Measurements from ENCODE around the gene RBMS3.

The RBMS3 gene

DNA sequence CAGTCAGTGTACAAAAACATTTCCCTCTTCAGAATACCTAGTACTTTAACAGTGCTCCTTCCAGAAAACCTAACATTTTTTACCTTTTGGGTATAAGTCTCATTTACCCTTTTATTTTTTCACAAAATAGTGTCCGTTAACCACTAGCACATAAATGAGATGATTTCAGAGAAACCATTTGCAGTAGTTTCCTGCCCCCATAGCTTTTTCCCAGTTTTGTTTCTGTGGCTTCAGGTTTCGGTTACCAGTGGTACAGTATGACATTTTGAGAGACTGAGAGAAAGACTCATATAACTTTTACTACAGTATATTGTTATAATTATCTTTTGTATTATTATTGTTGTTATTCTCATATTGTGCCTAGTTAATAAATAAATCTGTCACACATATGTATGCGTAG lies 6.2 kb upstream of the RBMS3 start:
- FAIRE-seq: no peak
- no peak for DNase-seq (ENCODE audit: insufficient read length, low spot score)

DNA sequence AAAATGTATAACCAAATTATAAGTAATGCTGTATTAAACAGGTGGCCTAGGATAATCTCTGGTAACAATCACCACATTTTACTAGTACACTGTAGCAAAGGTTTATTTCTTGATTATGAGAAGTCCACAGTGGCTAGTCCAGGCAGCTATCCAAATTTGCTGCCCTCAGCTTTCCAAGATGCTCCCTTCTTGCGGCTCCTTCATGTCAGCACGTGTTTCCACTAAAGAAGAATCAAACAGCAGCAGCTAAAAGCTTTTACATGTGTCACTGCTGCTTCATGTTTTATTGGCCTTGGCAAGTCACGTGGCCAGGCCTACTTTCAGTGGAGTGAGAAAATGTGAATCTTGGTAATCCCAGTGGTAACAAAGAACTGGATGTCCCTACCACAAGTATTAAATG lies 5.6 kb upstream of the RBMS3 start:
- FAIRE-seq (no peak), DNase-seq (ENCODE audit: insufficient read length, low spot score) (no peak)

DNA sequence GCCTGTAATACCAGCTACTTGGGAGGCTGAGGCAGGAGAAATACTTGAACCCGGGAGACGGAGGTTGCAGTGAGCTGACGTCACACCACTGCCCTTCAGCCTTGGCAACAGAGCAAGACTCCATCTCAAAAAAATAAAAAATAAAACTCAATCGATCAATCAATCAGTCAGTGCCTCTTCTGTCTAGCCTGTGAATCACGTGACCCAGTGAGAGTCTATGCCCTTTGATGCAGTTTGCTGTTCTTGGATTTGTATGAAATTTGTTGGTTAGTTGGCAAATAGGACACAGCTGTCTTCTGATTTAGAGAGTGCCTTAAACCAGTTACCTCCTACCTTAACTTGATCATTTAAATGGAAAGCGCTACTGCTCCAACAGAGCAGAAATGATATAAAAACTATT lies 3.6 kb upstream of the RBMS3 start:
- FAIRE-seq: no peak
- no peak for DNase-seq (ENCODE audit: insufficient read length, low spot score)

DNA sequence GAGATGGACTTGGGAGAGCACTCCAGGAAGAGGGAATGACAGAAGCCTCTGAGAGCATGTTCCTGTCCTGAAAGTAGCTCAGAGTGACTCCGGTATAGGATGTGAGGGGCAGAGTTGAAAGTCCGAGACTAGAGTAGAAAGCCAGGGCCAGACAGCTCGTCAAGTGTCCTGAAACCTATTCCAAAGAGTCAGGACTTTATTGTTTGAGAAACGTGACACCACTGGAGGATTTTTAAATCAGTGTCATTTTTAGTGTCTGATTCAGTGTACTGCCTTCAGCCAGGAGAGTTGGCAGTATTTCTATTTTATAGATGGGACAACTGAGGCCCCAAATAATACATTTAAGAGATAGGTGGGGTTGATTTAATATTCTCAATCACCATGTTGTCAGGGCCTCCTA lies 1.6 kb upstream of the RBMS3 start:
- no peak for DNase-seq (ENCODE audit: insufficient read length, low spot score)
- no peak for FAIRE-seq

DNA sequence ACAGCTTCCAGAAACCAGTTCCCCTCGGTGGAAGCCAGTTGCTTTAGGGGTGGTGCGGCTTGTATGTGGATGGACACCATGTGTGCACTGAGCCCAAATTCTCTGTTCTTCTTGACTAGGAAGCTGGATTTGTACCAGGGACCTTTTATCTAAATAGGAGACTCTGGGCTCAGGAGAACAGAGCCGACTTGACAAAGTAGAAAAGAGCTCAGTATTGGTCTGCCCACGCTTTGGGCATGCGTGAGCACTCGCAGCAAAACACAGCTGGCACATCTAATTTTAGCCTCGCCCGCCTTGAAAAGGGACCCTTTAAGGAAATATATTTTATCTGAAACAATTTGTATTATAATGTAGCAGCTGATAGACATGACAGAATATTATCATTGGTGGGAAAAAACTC lies 1.1 kb upstream of the RBMS3 start:
- FAIRE-seq: no peak
- DNase-seq (ENCODE audit: insufficient read length, low spot score): no peak

DNA sequence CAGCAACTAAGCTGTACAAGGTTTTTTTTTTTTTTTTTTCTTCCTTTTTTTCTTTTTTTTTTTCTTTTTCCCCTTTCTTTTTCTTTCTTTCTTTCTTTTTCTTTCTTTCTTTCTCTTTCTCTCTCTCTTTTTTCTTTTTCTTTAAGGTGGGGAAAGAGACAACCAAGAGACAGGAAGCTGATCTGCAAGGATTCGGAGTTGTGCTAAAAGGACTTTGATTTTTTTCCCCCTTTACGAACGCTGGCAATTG lies 148 bp downstream of the RBMS3 start:
- no peak for DNase-seq (ENCODE audit: insufficient read length, low spot score)
- FAIRE-seq: no peak

DNA sequence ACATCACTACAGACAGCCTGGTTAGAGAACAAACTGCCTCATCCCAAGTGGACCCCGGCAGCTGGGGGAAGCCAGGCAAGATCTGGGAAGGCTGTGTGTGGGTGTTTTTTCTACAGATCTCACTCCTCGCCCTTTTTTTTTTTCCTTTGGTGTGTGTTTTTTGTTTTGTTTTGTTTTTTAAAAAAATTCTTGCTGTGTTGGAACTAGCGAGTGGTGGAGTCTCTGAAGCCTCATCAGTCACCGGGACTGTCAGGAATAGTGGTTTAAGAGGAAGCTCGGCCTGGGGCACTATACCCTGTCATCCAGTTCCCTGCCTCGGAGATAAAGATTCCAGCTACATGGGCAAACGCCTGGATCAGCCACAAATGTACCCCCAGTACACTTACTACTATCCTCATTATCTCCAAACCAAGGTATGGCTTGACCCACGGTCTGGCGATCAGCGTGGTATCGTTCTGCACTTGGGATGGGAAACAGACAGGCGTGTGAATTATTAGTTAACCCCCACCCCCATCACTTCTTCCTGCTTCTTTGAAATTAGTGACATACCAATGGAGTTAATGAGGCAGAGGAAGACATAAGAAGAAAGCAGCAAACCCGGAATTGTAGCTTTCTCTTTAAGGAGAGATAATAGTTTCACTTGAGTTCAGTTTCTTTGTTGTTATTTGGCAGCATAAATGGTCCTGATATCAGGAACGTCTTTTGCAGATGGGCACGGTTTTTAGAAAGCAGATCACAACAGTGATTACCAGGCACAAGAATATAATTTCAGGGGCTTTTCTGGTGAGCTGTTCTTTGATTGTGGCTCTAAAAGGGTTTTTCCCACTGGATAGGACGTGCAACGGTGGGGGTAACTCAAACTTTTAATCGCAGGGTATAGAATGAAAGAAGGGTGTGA lies 722 bp downstream of the RBMS3 start:
- peak; percentile 71 for FAIRE-seq
- DNase-seq (ENCODE audit: insufficient read length, low spot score): no peak

DNA sequence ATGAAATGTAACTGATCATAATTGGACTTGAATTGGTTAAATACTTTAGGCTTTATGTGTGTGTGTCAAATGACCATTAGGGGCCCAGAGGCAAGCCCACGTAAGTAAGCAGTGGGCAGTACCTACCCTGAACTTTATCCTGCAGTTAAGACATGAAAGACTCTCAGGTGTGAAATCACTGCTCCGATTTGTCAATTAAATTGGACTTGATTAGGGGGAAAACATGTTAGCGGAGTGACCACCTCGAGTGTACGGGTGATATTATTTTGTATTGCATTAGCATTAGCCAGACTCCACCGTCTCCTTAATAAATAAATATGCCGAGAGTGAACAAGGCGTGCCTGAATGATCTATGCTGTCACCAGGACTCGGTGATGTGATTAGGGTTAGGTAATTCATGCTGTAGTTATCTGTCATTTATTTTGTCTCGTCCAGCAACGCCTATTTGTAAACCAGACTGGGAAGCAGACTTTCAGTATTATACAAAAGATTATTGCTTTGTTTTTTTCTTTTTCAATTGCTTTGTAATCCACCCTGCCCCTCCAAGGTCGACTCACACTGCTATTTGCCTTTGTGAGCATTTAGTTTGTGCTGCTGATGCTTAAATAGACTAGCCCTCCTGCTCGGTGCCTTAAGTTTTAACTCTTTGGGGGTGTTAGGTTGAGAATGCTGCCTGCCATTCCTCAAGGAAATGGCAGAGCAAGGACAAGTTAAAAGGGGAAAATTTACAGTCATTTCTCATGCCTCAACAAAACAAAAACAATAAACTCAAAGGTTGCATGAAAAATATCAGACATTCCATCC lies 1.8 kb downstream of the RBMS3 start:
- DNase-seq (ENCODE audit: insufficient read length, low spot score) (no peak), FAIRE-seq (peak; percentile 68)

DNA sequence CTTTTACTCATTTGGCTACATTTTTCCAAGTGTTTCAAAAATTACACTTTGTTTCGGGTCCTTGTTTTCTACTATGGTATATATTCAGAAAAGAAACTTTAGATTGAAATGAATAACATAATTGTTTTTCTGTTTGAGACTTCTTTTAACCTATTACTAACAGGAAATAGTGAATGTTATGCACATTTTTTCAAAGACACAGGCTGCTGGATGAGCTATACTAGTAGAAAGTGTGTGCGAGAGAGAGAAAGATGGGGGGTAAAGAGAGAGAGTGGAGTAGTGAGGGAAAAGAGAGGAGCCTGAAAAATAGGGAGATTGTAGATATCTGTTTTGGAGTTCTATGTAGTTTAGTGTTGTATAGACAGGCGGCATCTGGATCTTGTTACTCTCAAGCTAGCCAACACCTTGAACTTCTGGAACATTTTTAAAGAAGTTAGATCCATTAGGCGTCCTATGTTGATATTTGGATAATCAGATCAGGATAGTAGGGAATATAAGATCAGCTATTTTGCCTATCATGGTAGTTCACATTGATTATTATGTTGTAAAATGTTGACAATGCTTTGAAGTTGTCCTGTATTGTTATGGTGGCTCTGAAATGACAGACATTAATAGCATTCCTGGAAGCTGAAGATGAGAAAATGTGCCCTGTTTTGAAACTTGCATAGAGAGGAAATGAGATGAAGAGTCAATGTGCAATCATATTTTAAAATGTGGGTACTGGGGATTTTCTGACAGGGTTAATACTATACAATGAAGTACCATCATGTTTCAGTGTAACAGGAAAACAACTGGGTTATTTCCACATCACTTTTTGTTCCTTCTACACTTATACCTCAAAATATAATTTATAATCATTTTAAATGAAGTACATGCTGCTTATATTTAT lies 2.6 kb downstream of the RBMS3 start:
- FAIRE-seq: peak; percentile 51
- no peak for DNase-seq (ENCODE audit: insufficient read length, low spot score)

DNA sequence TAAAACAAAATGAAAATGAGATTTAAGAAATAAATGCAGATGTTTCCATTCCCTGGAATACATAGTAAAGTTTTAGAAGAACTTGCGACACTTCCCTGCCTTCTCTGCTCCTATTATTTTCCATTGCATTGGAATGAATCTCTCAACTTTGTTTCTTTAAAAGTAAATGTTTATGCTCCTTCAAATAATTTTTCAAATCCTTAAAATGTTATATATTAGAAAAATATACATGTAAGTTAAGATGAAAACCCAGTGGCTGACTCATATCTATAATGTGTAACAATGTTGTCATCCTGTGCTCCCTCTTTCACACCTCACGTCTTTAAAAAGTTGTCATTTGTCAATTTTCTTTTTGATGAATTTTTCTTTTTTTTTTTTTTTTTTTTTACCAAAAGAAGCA lies 3.6 kb downstream of the RBMS3 start:
- DNase-seq (ENCODE audit: insufficient read length, low spot score) (no peak), FAIRE-seq (no peak)

DNA sequence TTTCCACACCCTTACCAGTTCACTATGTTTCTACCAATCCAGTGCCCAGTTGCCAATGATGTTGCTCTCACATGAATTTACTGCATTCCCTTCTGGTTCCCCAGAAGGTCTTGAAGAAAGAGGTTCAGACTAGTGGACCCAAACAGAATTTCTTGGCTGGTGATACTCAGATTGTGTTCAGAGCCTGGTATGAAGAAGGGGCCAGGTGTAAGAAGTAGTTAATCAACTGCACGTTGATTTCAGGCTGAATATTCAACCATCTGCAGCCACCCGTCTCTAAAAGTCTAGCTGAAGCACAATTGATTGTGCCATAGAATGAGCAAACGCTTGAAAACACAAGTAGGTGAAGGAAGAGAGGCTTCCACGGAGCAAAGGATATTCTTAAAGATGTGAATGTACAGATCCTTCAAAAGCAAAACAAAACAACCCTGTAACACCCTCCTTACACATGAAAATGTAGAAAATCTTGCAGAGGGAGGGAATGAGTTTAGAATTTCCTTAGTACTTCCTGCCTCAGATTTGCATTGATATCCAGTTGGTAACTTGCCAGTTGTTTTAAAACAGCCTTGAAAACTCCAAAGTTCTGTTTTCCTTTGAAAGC lies 4.7 kb downstream of the RBMS3 start:
- DNase-seq (ENCODE audit: insufficient read length, low spot score): no peak
- FAIRE-seq: no peak

DNA sequence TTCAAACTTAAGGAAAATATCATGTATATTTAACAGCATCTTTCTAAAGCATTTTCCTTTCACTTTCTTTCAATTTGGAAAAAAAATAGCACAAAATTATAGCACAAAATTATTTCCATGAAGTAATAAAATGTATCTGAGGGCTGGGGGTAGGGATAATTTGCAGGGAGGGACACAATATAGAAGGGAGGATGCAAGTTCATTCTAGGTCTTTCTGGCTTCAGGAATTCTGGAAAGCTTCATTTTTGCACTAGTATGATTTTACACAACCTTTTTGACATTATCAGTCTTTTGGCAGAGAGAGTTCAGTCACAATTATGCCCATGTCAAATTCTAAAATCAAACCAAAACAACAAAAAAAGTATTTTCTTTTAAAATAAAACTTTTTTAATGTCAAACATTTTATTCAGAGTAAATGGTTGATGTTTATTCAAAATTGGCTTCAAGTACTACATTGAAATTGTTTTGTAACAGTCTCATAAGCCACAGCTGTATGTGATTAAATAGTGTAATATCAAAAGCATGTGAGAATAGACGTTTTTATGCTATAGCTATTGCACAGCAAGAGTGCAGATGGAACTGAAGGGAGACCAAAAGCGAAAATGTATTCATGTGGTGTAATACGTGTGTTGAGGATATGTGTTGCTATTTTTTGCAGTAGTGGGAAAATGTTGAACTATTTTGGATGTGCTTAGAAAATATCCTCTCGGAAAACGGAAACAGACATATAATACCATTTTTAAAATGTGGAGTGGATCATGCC lies 5.8 kb downstream of the RBMS3 start:
- FAIRE-seq: no peak

DNA sequence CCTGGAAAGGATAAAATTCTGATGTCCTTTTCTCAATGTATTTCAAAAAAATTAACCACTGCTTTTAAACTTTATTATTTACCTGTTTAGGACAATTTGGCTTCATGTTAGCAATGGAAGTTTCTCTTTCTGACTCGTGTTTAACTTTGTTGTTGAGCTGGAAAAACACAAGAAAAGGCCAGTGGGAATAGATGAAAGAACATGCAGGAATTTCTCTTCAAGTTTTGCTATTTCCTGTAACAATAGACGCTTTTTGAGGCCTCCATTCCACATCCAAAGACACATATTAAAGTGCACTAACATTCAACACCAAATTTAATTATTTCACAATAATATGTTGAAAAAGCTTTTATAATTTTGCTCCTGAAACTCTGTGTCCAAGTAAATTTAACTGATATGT lies 9.7 kb downstream of the RBMS3 start:
- FAIRE-seq (no peak), DNase-seq (ENCODE audit: insufficient read length, low spot score) (no peak)

More for the DNA sequence above, 5.8 kb downstream of the RBMS3 start:
- no peak for DNase-seq (ENCODE audit: insufficient read length, low spot score)

DNA sequence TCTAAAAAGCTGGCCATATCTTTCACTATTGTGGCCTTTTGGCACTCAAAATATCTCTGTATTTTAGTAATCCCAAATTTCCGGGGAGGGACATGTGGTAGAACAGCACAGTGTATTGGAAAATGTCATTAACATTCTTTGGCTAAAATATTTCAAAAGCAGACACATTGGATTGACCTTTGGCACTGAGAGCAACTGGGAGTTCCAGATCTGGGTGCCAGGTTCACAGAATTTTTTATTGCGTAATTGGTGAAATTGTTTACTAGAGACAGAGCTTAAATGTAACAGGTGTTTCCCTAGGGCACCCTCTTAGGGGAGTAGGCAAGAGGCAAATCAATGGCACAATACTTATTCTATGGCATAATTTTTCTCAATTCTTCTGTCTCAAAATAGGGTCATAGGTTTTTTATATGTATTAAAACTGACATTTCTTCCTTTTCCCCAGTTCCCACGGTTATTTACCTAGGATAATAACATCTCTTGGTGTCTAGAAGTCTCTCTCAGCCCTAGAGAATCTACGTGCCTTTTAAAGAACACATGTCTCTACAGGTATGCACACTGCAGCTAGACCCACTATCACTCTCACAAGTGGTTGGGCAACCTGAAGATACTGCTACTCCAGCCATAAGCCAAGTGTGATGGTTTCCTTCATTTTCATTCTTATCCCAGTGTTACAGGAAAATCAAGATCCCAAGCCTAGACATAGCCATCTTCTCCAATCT lies 10.6 kb downstream of the RBMS3 start:
- no peak for DNase-seq (ENCODE audit: insufficient read length, low spot score)
- FAIRE-seq: no peak

DNA sequence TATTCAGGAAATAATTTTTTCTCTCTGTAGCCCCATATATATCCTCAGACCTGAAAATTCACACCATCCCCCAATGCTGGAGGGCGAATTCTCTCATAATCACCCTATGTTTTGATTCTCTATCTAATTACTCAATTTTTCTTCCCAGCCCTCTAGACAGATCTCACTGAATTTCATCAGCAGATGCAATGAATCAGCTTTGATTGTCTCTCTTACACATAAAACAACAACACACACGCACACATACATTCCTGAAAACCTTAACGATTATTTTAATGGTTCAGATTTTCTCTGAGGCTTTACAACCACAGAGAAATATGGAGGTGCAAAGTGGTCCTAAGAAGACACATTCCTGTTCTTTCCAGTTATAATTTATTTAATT lies 11.1 kb downstream of the RBMS3 start:
- FAIRE-seq (no peak), DNase-seq (ENCODE audit: insufficient read length, low spot score) (no peak)

DNA sequence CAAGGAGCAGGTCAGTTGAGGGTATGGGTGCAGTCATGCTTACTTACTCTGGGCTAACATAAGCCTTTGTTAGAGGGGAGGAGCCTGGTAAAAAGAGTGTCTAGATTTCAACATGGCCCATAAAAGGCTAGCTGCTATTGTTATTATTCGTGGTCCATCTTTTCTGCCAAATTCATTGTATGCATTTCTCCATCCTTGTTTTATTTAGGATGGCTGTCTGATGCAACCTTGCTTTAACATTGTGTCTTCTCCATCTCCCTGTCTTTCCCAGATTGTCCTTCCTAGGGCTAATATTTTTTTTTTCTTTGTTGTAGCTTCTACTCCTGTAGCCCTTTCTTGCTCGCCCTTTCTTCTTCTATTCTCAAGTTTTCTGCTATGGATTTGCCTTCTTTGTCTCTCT lies 12.6 kb downstream of the RBMS3 start:
- DNase-seq (ENCODE audit: insufficient read length, low spot score) (no peak), FAIRE-seq (no peak)

DNA sequence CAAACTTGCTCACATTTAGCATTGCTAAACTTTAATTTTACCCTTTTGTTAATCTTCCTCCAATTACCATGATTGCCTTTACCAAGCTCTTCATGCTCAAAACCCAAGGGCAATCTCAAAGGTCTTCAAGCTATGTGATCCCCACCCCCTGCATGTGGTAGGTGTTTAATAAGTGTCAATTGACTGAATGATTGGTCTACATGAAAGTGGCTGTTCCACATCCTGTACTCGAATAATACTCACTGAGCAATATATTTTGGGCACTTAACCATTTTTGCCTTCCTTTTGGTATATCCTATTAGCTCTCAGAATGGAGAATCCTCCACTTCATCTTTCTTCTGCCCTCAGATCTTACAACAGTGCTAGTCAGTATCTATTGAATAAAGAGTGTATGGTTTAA lies 17.1 kb downstream of the RBMS3 start:
- DNase-seq (ENCODE audit: insufficient read length, low spot score) (no peak), FAIRE-seq (no peak)

DNA sequence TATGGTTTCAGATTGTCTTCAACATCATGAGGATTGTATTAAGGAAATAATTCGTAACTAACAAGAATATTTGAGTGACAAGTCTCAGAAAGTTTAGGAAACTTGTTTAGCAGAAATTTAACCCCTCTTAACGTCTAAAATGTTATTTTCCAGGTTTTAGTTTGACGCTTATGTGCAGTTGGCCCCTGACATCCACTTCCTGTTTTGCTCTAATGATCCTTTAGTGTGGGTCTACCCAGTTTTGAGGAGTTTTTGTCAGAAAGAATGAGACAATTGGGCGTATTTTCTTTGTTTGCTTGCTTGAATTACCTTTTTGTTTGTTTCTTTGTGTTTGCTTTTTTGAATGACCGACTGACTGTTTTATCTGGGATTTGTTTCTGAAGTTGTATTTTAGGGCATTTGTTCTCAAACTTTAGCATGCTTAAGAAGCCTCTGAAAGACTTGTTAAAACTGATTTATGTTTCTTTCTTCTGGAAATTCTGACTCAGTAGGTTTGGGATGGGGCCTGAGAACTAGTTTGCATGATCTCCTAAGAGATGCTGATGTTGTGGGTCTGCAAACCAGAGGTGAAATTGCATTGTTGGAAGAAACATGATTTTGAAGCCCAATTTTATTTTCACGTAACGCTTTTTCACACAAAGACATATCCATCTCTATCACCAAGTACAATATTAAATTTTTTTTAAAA lies 20.6 kb downstream of the RBMS3 start:
- FAIRE-seq: peak; percentile 61
- DNase-seq (ENCODE audit: insufficient read length, low spot score): no peak

DNA sequence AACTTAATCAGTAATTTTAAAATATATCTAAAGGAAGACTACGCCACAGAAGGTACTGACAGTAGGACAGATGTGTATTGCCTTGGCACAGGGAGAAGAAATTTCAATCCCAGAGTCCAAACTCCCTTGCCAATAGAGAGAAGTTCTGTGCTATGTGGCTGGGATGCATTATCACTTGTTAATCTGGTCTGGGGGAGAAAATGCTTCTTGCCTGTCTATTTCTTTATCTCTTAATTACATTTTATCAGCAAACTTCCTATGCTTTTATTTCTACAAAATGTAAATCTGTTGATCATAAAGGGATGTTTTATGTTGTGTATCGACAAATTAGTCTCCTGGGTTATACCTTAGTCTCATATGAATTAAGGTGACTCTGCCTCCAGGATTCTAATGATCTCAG lies 21.7 kb downstream of the RBMS3 start:
- no peak for DNase-seq (ENCODE audit: insufficient read length, low spot score)
- no peak for FAIRE-seq

Measured in GM19239 (cell line).